Neural progenitor cell (in vitro differentiated cells): ENCODE measurements around the gene SDC1. TPM values are rescaled to one million over a fixed set of nuclear protein-coding genes. Genes with fewer than 3 reads are reported as not detected.
"Not testable (repeated sequence)": the region's sequence is repeated elsewhere in the genome, so short reads cannot be mapped to it uniquely, and the experiment has no call there.

ENCODE experiments used
- DNase-seq: peaks from one replicate; pipeline ENCODE4 v3.0.0-alpha.2; 2016; ENCODE audit warnings: low spot score
- H2AFZ ChIP-seq: fragments of 200-600 bp; sonication (generic); replicated peaks from 2 replicates; pipeline ENCODE4 v1.6.1; 2016; ENCODE audit warnings: antibody characterized with exemption
- H3F3A ChIP-seq: fragments of 200-600 bp; sonication (generic); 2 replicates; pipeline ENCODE4 v1.6.1; 2016; ENCODE audit warnings: antibody characterized with exemption, low read depth
- H3K27ac ChIP-seq: fragments of 200-600 bp; sonication (generic); 2 replicates; pipeline ENCODE4 v1.5.1; 2016; ENCODE audit warnings: mild to moderate bottlenecking
- H3K27me3 ChIP-seq: fragments of 200-600 bp; sonication (generic); 2 replicates; pipeline ENCODE4 v1.6.1; 2016; ENCODE audit warnings: mild to moderate bottlenecking, moderate library complexity
- H3K36me3 ChIP-seq: fragments of 200-600 bp; sonication (generic); 2 replicates; pipeline ENCODE4 v1.5.1; 2016
- H3K4me1 ChIP-seq: fragments of 200-600 bp; sonication (generic); 2 replicates; pipeline ENCODE4 v1.6.1; 2016; ENCODE audit warnings: mixed run types
- H3K4me2 ChIP-seq: fragments of 200-600 bp; sonication (generic); 2 replicates; pipeline ENCODE4 v1.6.1; 2016
- H3K4me3 ChIP-seq: fragments of 200-600 bp; sonication (generic); 2 replicates; pipeline ENCODE4 v1.5.1; 2016
- H3K79me2 ChIP-seq: fragments of 200-600 bp; sonication (generic); 2 replicates; pipeline ENCODE4 v1.6.1; 2016; ENCODE audit warnings: low read depth
- H3K9ac ChIP-seq: fragments of 200-600 bp; sonication (generic); 2 replicates; pipeline ENCODE4 v1.6.1; 2016
- H3K9me3 ChIP-seq: fragments of 200-600 bp; sonication (generic); 2 replicates; pipeline ENCODE4 v1.5.1; 2016; ENCODE audit warnings: low read depth
- H4K20me1 ChIP-seq: fragments of 200-600 bp; sonication (generic); 2 replicates; pipeline ENCODE4 v1.6.1; 2016; ENCODE audit warnings: low read depth
- H3K27ac Mint-ChIP-seq: 3 replicates; pipeline ENCODE4 v1.8.0; 2021; ENCODE audit warnings: mixed read lengths
- H3K27me3 Mint-ChIP-seq: 2 replicates; pipeline ENCODE4 v1.8.0; 2022; ENCODE audit warnings: low read depth, mild to moderate bottlenecking, inconsistent platforms, moderate library complexity, mixed read lengths; ENCODE audit not compliant: insufficient read depth
- H3K36me3 Mint-ChIP-seq: 3 replicates; pipeline ENCODE4 v1.8.0; 2021; ENCODE audit warnings: mixed read lengths
- H3K4me1 Mint-ChIP-seq: 3 replicates; pipeline ENCODE4 v1.8.0; 2021; ENCODE audit warnings: mixed read lengths
- H3K4me3 Mint-ChIP-seq: 3 replicates; pipeline ENCODE4 v1.8.0; 2021; ENCODE audit warnings: mild to moderate bottlenecking, moderate library complexity, mixed read lengths
- H3K9me3 Mint-ChIP-seq: 3 replicates; pipeline ENCODE4 v1.8.0; 2020; ENCODE audit warnings: mixed read lengths
- EZH2 ChIP-seq: fragments of 200-600 bp; sonication (generic); IDR thresholded peaks from 2 replicates; pipeline ENCODE4 v1.6.1; 2017; ENCODE audit warnings: antibody characterized with exemption, mild to moderate bottlenecking, moderate library complexity
- EZH2phosphoT487 ChIP-seq: fragments of 200-600 bp; sonication (generic); IDR thresholded peaks from 2 replicates; pipeline ENCODE4 v1.6.1; 2017; ENCODE audit warnings: antibody characterized with exemption
- total RNA-seq: library from RNA; depleted of rRNA; stranded (reverse); fragments of >200 nt; gene quantifications from 2 replicates; pipeline ENCODE4 v1.2.3, GENCODE V29; 2015; ENCODE audit warnings: low replicate concordance
- TF ChIP-seq, protein P1 (sequence below): fragments of 200-600 bp; sonication (generic); IDR thresholded peaks from 2 replicates; pipeline ENCODE4 v1.5.1; 2017; ENCODE audit warnings: antibody characterized with exemption, mild to moderate bottlenecking

Gene SDC1, protein sequence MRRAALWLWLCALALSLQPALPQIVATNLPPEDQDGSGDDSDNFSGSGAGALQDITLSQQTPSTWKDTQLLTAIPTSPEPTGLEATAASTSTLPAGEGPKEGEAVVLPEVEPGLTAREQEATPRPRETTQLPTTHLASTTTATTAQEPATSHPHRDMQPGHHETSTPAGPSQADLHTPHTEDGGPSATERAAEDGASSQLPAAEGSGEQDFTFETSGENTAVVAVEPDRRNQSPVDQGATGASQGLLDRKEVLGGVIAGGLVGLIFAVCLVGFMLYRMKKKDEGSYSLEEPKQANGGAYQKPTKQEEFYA
- 27.5 and 54.0 TPM in 2 replicates for total RNA-seq

DNA sequence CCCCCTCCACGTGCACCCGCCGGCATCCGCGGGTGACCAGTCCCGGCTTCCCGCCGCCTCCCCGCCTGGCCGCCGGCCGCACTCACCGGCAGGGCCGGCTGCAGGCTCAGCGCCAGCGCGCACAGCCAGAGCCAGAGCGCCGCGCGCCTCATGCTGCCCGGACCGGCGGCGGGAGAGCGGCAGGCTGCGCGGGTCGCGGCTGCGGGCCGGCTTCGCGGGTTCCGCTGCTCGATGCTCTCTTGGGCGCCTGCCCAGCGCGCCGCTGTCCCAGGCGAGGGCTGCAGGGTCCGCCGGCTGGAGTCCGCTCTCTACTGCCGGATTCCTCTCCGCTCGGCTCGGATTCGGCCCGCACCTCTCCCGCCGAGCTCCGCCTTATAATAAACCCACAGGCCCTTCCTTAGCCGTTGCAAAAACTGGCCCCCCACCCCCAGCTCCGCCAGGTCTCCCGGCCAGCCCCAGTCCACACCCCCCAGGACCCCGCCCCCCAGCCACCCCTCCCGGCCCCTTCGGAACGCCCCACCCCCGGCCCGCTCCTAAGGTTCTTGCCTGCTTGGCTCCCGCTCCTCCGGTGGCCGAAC is at the start of gene SDC1:
SDC1 (minus strand) TSS at position 415 of the 578 bp plus-strand sequence; CDS start at position 152, 263 bp downstream.
- no peaks in the 10 kb centered on the region for H3K36me3 Mint-ChIP-seq
- no peaks in the 10 kb centered on the region for H3K9me3 Mint-ChIP-seq
- no peaks in the 10 kb centered on the region for H3K9me3 ChIP-seq
- H3K9ac ChIP-seq = peak within 1 kb of the TSS; percentile 62
- peaks cover 25% of the 10 kb centered on the region for H3K4me1 ChIP-seq
- peak within 1 kb of the TSS; percentile 99 for H3K4me2 ChIP-seq
- peak within 1 kb of the TSS; percentile 86 for H3K4me3 Mint-ChIP-seq
- H3K79me2 ChIP-seq = peaks cover 45% of the 10 kb centered on the region
- peaks cover 24% of the 10 kb centered on the region for H3F3A ChIP-seq
- peaks cover 33% of the 10 kb centered on the region for H4K20me1 ChIP-seq
- peaks cover 9% of the 10 kb centered on the region for H3K27me3 Mint-ChIP-seq
- peak within 1 kb of the TSS; percentile 75 for H2AFZ ChIP-seq
- H3K4me1 Mint-ChIP-seq = peaks cover 33% of the 10 kb centered on the region
- H3K4me3 ChIP-seq = peak within 1 kb of the TSS; percentile 77
- H3K27ac Mint-ChIP-seq = no peak within 1 kb of the TSS
- no peaks in the 10 kb centered on the region for H3K36me3 ChIP-seq
- TF ChIP-seq EZH2 (no peak), EZH2phosphoT487 (no peak)
- TF ChIP-seq, protein P1, sequence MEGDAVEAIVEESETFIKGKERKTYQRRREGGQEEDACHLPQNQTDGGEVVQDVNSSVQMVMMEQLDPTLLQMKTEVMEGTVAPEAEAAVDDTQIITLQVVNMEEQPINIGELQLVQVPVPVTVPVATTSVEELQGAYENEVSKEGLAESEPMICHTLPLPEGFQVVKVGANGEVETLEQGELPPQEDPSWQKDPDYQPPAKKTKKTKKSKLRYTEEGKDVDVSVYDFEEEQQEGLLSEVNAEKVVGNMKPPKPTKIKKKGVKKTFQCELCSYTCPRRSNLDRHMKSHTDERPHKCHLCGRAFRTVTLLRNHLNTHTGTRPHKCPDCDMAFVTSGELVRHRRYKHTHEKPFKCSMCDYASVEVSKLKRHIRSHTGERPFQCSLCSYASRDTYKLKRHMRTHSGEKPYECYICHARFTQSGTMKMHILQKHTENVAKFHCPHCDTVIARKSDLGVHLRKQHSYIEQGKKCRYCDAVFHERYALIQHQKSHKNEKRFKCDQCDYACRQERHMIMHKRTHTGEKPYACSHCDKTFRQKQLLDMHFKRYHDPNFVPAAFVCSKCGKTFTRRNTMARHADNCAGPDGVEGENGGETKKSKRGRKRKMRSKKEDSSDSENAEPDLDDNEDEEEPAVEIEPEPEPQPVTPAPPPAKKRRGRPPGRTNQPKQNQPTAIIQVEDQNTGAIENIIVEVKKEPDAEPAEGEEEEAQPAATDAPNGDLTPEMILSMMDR = no peak
- H3K27me3 ChIP-seq = peaks cover 9% of the 10 kb centered on the region
- DNase-seq = peak; percentile 84
- no peak within 1 kb of the TSS for H3K27ac ChIP-seq

DNA sequence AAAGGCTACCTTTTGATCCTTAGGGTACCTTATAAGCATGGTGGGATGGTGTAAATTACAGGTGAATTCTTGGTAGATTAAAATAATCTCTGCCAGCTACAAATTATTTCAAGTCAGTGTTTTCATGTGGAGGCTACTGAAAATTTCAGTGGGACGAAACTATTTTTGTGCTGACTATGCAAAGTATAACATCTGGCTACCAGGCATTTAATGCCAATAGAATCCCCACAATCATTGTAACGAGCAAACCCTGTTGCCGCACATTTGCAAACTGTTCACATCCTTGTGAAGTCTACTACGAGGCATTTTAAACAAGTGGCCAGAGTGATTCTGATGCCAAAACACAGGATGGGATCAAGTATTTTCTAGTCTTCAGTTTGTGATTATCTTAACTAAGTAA is 48.1 kb upstream of the SDC1 start:
- Mint-ChIP-seq H3K4me3 (no peak overlapping the region), H3K9me3 (no peaks in the 10 kb centered on the region), H3K27me3 (no peaks in the 10 kb centered on the region), H3K27ac (no peak overlapping the region), H3K36me3 (peaks cover 25% of the 10 kb centered on the region), H3K4me1 (no peaks in the 10 kb centered on the region)
- H3K36me3 ChIP-seq = peaks cover 16% of the 10 kb centered on the region
- no peak overlapping the region for H2AFZ ChIP-seq
- no peaks in the 10 kb centered on the region for H3K27me3 ChIP-seq
- H3K9me3 ChIP-seq = no peaks in the 10 kb centered on the region
- no peak overlapping the region for H3K4me3 ChIP-seq
- no peak overlapping the region for H3K9ac ChIP-seq
- TF ChIP-seq EZH2phosphoT487 = no peak
- no peak for TF ChIP-seq EZH2
- TF ChIP-seq, protein P1 = no peak
- DNase-seq = no peak
- H3K4me2 ChIP-seq = no peak overlapping the region
- peaks cover 6% of the 10 kb centered on the region for H3K79me2 ChIP-seq
- no peak overlapping the region for H3K27ac ChIP-seq
- no peaks in the 10 kb centered on the region for H3K4me1 ChIP-seq
- peaks cover 34% of the 10 kb centered on the region for H3F3A ChIP-seq
- peaks cover 6% of the 10 kb centered on the region for H4K20me1 ChIP-seq

DNA sequence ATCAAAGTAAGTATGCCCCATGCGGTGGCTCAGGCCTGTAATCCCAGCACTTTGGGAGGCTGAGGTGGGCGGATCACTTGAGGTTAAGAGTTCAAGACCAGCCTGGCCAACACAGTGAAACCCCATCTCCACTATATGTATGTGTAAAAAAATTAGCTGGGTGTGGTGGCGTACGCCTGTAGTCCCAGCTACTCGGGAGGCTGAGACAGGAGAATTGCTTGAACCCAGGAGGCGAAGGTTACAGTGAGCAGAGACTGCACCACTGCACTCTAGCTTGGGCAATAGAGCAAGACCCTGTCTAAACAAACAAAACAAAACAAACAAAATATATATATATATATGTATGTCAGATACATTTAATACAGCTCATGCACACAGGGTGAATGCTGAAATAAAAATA is 43.4 kb upstream of the SDC1 start:
- not testable (repeated sequence) for H3K27ac Mint-ChIP-seq, H2AFZ ChIP-seq, H3K4me3 Mint-ChIP-seq, H3K27ac ChIP-seq, H3K27me3 Mint-ChIP-seq, H3K9me3 ChIP-seq, DNase-seq, H3K4me1 ChIP-seq, H3K4me1 Mint-ChIP-seq, H3K4me3 ChIP-seq, H3K4me2 ChIP-seq, H3K79me2 ChIP-seq, H3K9ac ChIP-seq, H3K27me3 ChIP-seq, H3K9me3 Mint-ChIP-seq, H4K20me1 ChIP-seq
- peaks cover 32% of the 10 kb centered on the region for H3K36me3 Mint-ChIP-seq
- Histone ChIP-seq H3F3A (peaks cover 25% of the 10 kb centered on the region), H3K36me3 (peaks cover 13% of the 10 kb centered on the region)

DNA sequence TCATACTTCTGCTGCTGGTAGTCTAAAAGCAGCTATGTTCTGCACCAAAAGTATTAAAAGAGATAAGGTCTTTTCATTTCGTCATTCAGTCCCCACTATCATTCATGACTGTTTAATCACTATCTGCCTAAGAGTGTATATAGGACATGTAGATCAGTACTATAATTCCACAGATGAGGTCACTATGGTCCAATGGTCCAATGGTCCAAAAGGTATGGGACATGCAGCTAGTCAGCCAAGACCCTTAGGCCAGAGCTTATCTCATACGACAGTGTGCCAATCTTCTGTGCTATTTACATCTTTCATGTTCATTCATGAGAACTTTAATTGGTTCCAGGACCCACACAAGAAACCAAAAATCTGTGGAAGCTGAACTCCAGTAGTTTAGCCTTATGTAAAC is 42.6 kb upstream of the SDC1 start:
- H3K4me3 Mint-ChIP-seq = no peak overlapping the region
- TF ChIP-seq EZH2phosphoT487 (no peak), EZH2 (no peak)
- TF ChIP-seq, protein P1 = no peak
- Histone ChIP-seq H3K9ac (no peak overlapping the region), H3K79me2 (peaks cover 6% of the 10 kb centered on the region), H4K20me1 (peaks cover 4% of the 10 kb centered on the region), H2AFZ (no peak overlapping the region), H3K36me3 (peaks cover 13% of the 10 kb centered on the region), H3K27me3 (no peaks in the 10 kb centered on the region), H3K4me2 (no peak overlapping the region), H3K4me1 (no peaks in the 10 kb centered on the region), H3K27ac (no peak overlapping the region), H3K9me3 (no peaks in the 10 kb centered on the region), H3F3A (peaks cover 17% of the 10 kb centered on the region), H3K4me3 (no peak overlapping the region)
- H3K36me3 Mint-ChIP-seq = peaks cover 32% of the 10 kb centered on the region
- no peaks in the 10 kb centered on the region for H3K4me1 Mint-ChIP-seq
- no peaks in the 10 kb centered on the region for H3K9me3 Mint-ChIP-seq
- no peak overlapping the region for H3K27ac Mint-ChIP-seq
- no peaks in the 10 kb centered on the region for H3K27me3 Mint-ChIP-seq
- no peak for DNase-seq
